GM23248 (cell line): ENCODE results near the gene NHLH1.

ENCODE experiments used
- EZH2 ChIP-seq: fragments of 200-600 bp; sonication (generic); IDR thresholded peaks from 2 replicates; pipeline ENCODE4 v1.6.1; 2018; ENCODE audit warnings: antibody characterized with exemption, mild to moderate bottlenecking; ENCODE audit not compliant: insufficient read depth, poor library complexity, severe bottlenecking
- EZH2phosphoT487 ChIP-seq: fragments of 200-600 bp; sonication (generic); IDR thresholded peaks from 2 replicates; pipeline ENCODE4 v1.6.1; 2018; ENCODE audit warnings: antibody characterized with exemption, moderate library complexity, mild to moderate bottlenecking, low read depth; ENCODE audit not compliant: insufficient read depth

GRCh38 chr1:160357286-160358002 lies 9.4 kb upstream of the NHLH1 start:
- TF ChIP-seq EZH2 = no peak
- no peak for TF ChIP-seq EZH2phosphoT487
